CD4-positive, alpha-beta T cell treated with Interleukin-15 for 1 hour (primary cell): ENCODE results near the gene CELF2.
A peak's percentile ranks its signal among the peaks of the same experiment; 100 is the strongest.
"Not testable (repeated sequence)": the region's sequence is repeated elsewhere in the genome, so short reads cannot be mapped to it uniquely, and the experiment has no call there.

ENCODE experiments used
- DNase-seq: peaks from one replicate; pipeline ENCODE4 v3.0.0-alpha.2; 2020

CELF2 gene

DNA sequence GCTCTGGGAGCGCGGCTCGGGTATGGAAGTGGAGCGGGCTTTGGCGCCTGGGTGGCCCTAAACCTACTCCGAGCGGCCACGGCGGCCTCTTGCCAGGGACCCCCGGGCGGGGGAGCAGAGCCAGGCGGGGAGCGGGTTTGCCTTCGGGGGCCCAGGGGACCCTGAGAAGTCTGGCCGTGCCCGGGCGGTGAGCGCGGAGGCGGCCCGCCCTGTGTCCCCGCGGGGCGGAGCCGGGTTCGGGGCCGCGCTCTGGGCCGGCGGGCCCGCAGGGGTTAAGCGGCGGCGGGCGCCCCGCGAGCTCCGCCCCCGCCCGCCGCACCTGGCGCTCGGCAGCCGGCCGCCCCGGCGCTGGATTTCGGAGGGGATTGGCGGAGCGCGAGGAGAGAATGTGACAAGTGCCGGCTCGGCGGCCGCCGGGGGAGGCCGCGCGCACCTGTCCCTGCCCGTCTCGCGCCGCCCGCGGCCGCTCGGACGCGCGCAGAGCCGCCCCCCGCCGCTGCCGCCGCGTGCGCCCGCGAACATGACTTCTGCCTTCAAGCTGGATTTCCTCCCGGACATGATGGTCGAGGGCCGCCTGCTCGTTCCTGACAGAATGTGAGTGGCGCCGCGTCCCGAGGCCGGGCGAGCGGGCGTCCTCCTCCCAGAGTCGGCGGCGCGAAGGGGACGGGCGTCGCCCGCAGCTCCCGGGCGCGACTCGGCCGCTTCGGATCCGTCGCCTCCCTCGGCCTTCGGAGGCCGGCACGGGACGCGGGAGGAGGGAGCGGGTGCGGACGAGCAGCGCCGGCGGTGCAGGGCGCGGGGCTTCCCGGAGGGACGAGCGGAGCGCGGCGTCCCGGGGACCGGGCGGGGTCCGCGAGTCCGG lies at the start of gene CELF2:
CELF2 (plus strand) TSS at position 303 of the 862 bp plus-strand sequence; CDS start at position 521, 218 bp downstream.
- DNase-seq, result peak; percentile 40

DNA sequence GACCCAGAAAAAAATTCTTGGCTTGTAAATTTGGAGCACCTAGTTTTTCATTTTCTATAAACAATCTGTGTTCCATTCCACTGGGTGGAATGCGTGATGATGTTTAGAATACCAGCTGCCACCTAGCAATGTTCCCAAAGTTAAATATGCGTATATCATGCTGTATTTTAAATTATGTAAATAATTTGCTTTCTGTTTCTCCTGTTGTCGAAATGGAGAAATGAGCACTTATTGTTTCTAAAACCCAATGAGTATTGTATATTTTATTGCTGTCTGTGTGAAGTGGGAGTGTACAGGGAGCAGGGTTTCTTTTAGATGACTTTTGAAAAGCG lies 49.4 kb upstream of the CELF2 start:
- no peak for DNase-seq

DNA sequence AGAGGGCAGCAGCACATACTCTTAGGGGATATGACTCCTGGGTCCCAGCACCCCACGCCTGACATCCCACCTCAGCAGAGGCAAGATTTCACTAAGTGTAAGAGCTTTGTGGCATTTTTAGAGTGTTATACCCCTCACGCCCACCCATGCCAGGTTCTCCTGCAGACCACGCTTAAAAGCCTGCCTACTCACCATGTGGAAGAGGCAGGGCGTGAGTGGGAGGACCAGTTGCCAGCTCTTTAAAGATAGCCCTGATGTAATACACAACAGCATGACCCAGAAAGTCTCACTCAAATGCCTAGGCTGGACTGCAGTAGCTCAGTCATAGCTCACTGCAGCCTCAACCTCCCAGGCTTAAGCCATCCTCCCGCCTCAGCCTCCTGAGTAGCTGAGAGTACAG lies 44.4 kb upstream of the CELF2 start:
- DNase-seq, result no peak

DNA sequence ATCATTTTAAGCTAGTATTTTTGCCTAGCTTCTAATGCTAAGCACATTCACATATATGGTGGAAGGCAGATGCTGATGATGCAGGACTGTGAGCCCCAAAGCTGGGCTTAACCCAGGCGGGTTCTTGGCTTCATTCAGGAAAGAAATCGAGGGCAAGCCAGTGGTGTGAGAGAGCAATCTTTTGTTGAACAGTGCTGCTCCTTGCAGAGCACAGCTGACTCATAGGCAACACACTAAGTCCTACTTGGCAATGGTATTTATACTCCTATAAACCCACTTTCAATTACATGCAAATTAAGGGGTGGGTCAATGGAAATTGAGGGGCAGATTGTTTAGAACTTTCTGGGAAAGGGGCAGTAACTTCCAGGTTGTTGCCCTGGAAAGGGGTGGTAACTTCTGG lies 42.0 kb upstream of the CELF2 start:
- no peak for DNase-seq

DNA sequence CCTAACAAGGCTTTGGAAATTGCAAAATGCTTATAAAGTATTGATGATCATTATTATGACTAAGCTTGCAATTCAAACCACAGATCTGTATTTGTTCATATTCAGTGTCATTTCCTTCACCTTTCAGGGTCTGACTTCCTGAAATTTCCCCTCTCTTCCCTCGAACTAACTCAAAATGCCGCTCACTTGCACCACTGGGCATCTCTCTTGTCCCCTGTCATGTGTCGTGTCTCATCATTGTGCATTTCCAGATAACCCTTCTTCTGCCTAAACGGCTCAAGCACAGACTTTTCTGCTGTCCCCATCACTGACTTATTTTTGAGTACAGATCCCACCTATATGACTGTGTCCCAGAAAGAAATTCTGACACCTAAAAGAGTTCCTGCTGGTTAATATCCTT lies 41.0 kb upstream of the CELF2 start:
- no peak for DNase-seq

DNA sequence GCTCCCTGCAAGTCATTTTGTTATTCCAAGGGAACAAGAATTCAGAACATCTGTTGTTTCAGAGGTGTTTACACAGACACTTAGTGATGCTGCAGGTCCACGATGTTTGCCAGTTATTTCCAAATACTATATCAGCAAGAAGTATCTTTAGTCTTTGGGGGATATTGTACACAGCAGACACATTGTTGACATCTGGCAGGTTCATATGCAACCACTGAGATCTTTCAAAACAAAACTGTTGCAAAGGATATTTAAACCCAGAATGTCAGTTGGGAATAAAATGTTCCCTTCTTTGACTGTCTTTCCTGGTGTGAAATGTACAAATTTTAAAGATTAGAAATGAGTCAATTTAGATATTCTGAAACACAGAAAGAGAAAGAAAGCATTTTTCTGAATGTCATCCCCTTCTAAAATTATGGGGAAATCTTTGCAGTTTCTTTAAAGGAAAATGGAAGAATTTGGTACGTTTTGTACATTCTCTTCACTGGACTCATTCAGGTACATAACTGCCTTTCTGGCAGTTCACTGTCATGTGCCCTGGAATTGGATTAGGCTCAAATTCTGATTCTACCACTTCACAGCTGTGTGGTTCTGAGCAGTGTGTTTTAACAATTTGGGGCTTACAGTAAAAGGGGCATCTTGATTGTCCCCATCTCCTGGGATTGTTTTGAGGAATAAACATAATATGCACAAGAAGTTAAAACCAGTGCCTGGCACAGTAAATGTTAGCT lies 40.3 kb upstream of the CELF2 start:
- no peak for DNase-seq

DNA sequence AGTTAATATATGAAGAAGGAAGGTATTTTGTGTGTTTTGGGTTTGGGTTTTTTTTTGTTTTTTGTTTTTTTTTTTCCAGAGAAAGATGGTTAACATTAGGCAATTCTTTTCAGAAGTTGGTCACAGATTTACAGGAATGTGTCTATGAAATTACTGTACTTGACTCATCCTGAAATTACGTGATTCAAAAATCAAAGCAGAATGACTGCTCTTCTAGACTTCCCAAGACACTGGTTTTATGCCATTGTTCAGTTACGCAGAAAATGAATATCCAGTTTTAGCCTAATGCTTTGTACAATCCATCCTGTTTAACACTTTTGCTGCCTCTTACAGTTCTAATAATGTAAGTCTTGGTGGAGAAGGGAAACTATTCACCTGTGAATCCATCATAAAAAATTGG lies 39.7 kb upstream of the CELF2 start:
- DNase-seq, result no peak

DNA sequence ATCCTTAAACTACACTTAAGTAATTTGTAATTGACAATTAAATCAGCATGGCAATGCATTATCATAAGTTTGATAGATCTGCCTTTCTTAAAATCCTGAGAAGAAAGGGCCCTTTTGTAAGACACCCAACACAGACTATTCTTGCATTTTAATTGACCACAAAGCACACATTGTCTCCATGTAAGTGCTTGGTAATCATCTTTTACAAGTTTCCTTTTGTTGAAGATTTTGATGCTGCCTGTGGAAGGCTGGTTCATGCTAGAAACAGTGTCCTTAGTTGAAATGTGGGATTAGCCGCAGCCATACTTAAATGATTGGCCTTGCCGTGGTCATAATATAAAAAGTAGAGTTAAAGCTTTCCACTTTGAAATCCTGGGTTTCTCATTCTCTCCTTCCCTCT lies 32.3 kb upstream of the CELF2 start:
- no peak for DNase-seq

DNA sequence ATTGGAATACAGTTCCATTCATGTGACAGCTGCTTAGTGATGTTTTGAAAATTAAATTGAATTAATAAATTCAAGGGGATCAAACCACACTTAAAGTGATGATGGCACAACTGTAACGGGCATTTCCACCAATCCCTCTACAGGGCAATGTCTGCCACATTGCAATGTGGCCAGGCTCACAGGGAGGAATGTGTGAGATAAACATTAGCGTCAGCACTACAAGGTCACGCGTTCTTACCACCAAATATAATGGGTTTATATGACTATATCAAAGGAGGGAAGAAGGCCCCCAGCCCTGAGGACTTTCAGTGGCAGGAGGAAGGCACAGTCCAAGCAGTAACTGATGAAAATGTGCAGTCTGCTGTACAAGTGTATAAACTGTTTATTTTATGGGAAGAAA lies 31.1 kb upstream of the CELF2 start:
- DNase-seq, result no peak

DNA sequence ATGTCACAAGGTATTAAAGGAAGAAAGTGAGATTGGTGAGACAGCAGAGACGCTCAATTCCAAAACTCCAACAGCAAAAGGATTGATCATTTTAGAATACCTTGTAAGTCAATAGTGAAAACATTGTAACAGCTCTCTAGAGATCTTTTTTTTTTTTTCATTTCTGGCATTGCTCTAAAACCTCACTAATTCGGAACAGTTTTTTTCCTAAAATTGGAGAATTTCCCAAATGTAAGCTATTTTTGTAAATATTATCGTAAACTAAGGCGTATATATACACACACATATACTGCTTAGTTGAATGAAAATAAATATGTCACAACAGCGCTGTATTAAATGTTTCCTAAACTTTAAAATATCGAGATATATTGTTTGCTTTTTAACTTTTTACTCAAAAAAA lies 30.6 kb upstream of the CELF2 start:
- no peak for DNase-seq

DNA sequence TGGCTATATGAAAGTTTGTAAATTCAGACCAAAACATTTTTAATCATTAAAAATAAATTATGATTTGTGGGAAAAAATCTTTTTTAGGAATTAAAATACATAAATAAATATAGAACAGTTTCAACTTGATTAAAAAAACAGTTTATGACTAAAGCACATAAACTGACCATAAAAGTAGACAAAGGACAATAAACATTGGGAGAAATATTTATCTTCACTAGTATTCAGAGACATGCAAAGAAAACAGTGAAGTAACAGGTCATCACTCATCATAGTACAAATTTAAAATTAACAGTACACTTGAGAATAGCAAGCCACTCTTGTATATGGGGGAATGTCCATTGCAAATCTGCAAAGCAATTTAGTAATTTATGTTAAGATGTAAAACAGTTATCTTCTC lies 28.0 kb upstream of the CELF2 start:
- no peak for DNase-seq

DNA sequence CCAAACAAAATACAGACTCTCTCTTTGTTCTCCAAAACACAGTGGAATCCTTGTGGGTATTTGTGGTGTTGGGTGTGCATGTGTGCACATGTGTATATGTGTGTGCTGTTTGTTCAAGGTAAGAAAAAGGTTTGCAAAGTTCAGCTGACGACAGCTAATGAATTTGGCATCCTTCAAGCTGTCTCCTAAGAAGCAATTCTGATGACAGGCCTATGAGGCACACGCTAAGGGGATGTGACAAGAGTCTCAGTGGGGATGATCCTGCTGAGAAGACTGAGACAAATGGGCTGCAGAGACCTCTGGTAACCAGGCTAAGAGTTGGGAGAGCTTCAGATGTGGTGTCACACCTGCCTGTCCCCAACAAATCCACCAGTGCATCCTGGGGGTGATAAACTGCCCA lies 26.5 kb upstream of the CELF2 start:
- DNase-seq, result no peak

DNA sequence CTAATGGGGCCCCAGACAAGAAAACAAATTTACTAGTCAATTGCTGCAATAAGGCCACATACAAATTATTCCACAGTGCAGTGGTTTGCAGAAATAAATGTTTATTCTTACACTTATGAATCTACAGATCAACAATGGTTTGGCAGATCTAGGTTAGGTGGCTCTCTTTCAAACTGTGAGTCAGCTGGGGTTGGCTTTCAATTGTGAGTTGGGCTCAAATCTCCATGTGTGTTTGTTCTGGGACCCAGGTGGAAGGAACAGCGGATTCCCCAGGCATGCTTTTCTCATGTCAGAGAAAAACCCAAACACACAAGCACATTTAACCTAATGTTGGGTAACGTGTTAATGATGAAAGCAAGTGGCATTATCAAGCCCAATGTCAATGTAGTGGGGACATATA lies 25.6 kb upstream of the CELF2 start:
- DNase-seq, result no peak

DNA sequence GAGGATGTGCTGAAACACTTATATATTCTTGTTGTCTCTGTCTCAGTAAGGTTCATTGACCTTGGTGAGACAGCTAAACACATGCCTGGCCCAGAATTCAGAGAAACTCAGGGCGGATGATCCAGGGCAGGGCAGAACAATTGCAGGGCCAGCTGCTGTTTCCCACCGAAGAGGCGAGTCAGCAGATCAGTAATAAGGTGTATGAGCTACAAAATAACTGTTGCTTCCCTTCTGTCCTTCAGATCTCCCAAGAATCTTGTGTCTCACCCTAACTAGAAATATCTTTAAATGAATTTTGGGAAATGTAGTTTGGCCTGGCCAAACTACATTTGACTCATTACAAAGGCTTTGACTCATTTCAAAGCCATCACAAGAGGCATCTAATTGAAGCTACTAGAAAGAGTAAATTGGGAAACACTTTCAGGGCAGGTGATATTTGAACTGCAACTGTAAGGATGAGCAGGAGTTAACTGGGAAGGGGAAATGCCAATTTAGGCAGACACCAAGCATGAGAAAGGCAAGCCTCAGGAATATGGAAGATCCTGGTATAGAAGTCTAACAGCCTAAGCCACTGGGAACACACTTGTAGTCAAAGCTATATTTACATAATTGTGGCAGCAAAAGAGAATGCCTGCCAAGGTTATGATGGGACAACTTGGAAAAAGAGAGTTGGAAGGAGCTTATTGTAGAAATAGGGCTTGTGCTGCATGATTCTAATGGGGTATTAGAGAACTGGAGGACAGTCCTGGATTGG lies 24.5 kb upstream of the CELF2 start:
- no peak for DNase-seq

DNA sequence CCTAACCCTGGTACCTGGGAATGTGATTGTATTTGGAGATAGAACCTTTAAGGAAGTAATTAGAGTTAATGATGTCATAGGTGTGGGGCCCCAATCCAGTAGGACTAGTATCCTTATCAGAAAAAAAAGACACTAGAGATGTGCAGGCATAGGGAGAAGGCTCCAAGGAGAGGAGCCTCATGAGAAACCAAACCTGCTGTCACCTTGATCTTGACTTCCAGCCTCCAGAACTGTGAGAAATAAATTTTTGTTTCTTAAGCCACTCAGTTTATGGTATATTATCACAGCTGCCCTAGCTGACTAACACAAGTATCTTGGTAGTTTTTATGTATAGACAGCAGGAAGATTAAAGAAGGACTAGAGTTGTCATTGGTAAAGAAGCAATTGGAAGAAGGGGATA lies 23.9 kb upstream of the CELF2 start:
- no peak for DNase-seq

DNA sequence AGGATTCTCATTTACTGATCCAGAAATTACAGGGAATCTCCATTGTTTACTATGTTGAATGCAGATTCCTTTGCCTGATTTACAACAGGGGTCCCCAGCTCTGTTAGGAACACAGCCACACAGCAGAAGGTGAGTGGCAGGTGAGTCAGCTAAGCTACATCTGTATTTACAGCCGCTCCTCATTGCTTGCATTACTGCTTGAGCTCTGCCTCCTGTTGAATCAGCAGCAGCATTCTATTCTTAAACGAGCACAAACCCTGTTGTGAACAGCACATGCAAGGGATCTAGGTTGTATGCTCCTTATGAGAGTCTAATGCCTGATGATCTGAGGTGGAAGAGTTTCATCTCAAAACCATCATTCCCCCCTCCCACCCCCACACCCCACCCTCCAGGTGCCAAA lies 23.3 kb upstream of the CELF2 start:
- no peak for DNase-seq

DNA sequence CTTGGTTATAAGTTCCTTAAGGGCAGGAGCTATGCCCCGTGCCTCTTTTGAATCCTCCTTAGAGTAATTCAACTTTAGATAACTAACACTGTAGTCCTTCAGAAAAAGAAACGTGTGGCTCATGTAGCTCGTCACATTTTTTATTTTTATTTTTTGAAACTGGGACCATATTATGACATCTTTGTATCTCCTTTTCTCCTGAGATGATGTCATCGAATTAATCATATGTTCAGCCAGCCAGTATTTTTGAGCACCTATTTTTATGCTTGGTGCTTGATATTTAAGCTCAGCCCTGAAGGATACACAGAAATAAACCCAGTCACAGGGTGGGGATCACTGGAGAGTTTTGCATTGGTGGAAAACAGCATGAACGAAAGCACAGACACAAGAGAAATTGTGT lies 22.6 kb upstream of the CELF2 start:
- no peak for DNase-seq

DNA sequence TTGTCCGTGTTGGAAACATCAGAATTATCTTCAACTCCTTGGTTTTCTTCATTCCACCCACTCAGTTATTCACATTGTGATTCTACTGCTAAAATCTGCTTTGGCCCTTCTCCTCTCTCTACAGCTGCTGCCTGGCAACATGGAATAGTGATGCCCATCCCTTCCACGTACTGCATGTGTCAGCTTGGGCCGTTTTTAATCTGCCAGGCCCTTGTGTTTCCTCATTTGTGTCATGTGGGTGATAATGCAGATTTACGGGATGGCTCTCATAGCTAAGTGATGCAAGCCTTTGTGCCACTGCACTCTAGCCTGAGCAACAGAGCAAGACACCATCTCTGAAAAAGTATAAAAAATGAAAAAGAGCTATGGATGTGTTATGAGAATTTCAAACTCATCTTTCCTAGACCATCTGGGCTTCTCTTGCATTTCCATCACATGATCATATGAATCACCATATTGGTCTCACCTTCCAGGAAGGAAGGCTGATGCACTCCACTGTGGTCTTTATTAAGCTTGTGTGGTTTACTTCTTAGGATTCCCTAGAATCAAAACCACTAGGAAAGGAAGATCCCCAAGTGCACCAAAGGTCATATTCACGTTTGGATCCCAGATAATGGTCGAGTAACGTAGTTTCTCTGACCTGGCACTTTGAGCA lies 20.6 kb upstream of the CELF2 start:
- DNase-seq, result no peak

DNA sequence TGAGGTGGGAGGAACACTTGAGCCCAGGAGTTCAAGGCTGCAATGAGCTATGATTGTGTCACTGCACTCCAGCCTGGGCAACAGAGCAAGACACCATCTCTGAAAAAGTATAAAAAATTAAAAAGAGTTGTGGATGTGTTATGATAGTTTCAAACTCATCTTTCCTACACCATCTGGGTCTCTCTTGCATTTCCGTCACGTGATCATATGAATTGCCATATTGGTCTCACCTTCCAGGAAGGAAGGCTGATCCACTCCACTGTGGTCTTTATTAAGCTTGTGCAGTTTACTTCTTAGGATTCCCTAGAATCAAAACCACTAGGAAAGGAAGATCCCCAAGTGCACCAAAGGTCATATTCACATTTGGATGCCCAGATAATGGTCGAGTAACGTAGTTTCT lies 18.2 kb upstream of the CELF2 start:
- DNase-seq, result not testable (repeated sequence)

DNA sequence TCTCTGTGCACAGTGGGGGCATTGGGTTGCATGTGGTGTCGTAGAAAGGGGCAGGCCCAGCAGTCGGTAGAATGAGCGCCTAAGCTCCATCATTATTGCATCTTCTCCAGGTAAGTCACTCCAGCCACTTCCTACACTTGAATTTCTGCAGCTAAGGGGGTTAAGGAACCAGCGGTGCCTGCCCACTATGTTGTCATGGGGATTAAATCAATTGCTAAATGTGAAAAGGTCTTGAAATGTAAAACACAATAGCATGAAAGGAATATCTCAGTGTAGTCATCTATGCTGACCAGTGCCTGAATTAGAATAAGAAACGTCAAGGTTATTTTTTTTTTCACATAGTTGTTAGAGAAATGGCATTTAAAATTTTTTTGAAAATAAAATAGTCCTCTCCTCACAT lies 15.2 kb upstream of the CELF2 start:
- no peak for DNase-seq

DNA sequence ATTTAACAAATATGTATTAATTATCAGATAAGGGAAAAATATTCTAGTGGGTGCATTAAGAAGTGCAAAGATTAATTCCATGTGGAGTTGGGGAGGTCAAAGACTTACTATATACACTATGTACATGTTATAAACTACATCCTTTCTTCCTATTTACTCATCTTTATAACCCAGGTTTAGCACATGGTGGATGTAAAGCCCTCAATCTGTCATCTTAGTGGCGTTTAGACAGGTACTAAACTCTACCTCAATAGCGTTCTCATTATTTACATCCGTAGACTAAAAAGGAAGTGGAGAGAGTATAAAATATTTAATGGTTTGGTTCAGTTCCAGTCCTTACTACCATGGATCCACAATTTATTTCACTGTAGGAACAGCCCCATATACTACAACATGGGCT lies 14.8 kb upstream of the CELF2 start:
- DNase-seq, result no peak

DNA sequence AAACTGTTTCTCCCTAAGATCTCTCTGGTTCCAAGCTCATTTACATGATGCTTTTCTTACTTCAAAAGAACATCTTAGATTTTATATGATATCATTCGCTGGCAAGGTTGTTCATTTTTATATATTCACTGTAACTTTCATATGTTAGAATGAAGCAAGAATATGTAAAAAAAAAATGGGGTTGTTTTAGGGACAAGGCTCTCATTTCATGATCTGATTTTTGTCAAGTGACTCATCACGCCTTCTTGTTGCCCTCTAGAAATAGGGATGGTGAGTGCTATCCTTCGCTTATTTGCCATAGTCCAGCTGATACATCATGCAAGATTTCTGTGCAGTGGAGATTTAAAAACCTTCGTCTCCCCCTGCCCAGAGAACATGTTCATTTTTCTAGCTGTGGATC lies 14.0 kb upstream of the CELF2 start:
- DNase-seq, result no peak
